GM23338 (cell line): ENCODE measurements around the gene ZBTB7A. TPM values are rescaled to one million over a fixed set of nuclear protein-coding genes. Genes with fewer than 3 reads are reported as not detected.

Experiments
- ATAC-seq: fragments of 200-7000 bp; cut with Tn5 transposase; 3 replicates; pipeline ENCODE4 v1.9.1; 2020
- DNase-seq: peaks from one replicate; pipeline ENCODE4 v3.0.0-alpha.2; 2015; ENCODE audit warnings: low spot score
- H2AFZ ChIP-seq: fragments of 200-600 bp; sonication (generic); 2 replicates; pipeline ENCODE4 v1.8.0; 2016; ENCODE audit warnings: antibody characterized with exemption, mild to moderate bottlenecking, moderate library complexity
- H3F3A ChIP-seq: fragments of 200-600 bp; sonication (generic); replicated peaks from 2 replicates; pipeline ENCODE4 v1.8.0; 2017; ENCODE audit warnings: antibody characterized with exemption, mixed run types, low read depth
- H3K27ac ChIP-seq: fragments of 200-600 bp; sonication (generic); 2 replicates; pipeline ENCODE4 v1.6.1; 2016; ENCODE audit warnings: low read depth
- H3K27me3 ChIP-seq: fragments of 200-600 bp; sonication (generic); 2 replicates; pipeline ENCODE4 v1.8.0; 2016; ENCODE audit warnings: mild to moderate bottlenecking, mixed run types, moderate library complexity; ENCODE audit not compliant: insufficient read depth
- H3K36me3 ChIP-seq: fragments of 200-600 bp; sonication (generic); 2 replicates; pipeline ENCODE4 v1.8.0; 2016; ENCODE audit warnings: mild to moderate bottlenecking; ENCODE audit not compliant: insufficient read depth
- H3K4me1 ChIP-seq: fragments of 200-600 bp; sonication (generic); 2 replicates; pipeline ENCODE4 v1.8.0; 2016; ENCODE audit warnings: mild to moderate bottlenecking, moderate library complexity; ENCODE audit not compliant: insufficient read depth
- H3K4me2 ChIP-seq: fragments of 200-600 bp; sonication (generic); 2 replicates; pipeline ENCODE4 v1.7.1; 2017; ENCODE audit warnings: mixed run types
- H3K4me3 ChIP-seq: fragments of 200-600 bp; sonication (generic); 2 replicates; pipeline ENCODE4 v1.6.1; 2016; ENCODE audit warnings: mixed run types
- H3K79me2 ChIP-seq: fragments of 200-600 bp; sonication (generic); replicated peaks from 2 replicates; pipeline ENCODE4 v1.8.0; 2017; ENCODE audit warnings: mild to moderate bottlenecking; ENCODE audit not compliant: insufficient read depth
- H3K9me2 ChIP-seq: fragments of 200-600 bp; sonication (generic); 2 replicates; pipeline ENCODE4 v1.8.0; 2017; ENCODE audit not compliant: insufficient read depth
- H4K20me1 ChIP-seq: fragments of 200-600 bp; sonication (generic); replicated peaks from 2 replicates; pipeline ENCODE4 v1.8.0; 2017; ENCODE audit warnings: mild to moderate bottlenecking; ENCODE audit not compliant: insufficient read depth
- H3K27ac Mint-ChIP-seq: 2 replicates; pipeline ENCODE4 v1.8.0; 2020; ENCODE audit warnings: inconsistent platforms, mild to moderate bottlenecking, moderate library complexity, mixed read lengths
- H3K27me3 Mint-ChIP-seq: 3 replicates; pipeline ENCODE4 v1.8.0; 2022; ENCODE audit warnings: low read depth, mild to moderate bottlenecking, moderate library complexity, mixed read lengths, inconsistent platforms; ENCODE audit not compliant: insufficient read depth, poor library complexity
- H3K36me3 Mint-ChIP-seq: 3 replicates; pipeline ENCODE4 v1.8.0; 2021; ENCODE audit warnings: low read depth, mild to moderate bottlenecking, inconsistent platforms, moderate library complexity, mixed read lengths
- H3K4me1 Mint-ChIP-seq: 3 replicates; pipeline ENCODE4 v1.8.0; 2020; ENCODE audit warnings: mild to moderate bottlenecking, inconsistent platforms, mixed read lengths
- H3K4me3 Mint-ChIP-seq: 3 replicates; pipeline ENCODE4 v1.8.0; 2021; ENCODE audit warnings: moderate library complexity, mild to moderate bottlenecking, inconsistent platforms, mixed read lengths
- H3K9me3 Mint-ChIP-seq: 3 replicates; pipeline ENCODE4 v1.8.0; 2020; ENCODE audit warnings: moderate library complexity, mild to moderate bottlenecking, inconsistent platforms, mixed read lengths
- CREB1 ChIP-seq: fragments of 250-450 bp; sonication (Bioruptor Pico); IDR thresholded peaks from 2 replicates; pipeline ENCODE4 v1.5.0; 2020; ENCODE audit warnings: low read depth, mild to moderate bottlenecking, moderate library complexity
- CTCF ChIP-seq, 2 experiments: fragments of 200-600 bp in 1 of 2; sonication (generic) in 1 of 2; conservative IDR thresholded peaks; 2 replicates each; pipeline versions ENCODE4 v1.5.1 to v1.6.1; 2016 to 2017; ENCODE audit warnings: antibody characterized with exemption in 2 of 2, low read depth in 2 of 2, mild to moderate bottlenecking in 2 of 2, moderate library complexity in 1 of 2
- EZH2phosphoT487 ChIP-seq: fragments of 200-600 bp; sonication (generic); IDR thresholded peaks from one replicate; pipeline ENCODE4 v1.8.1; 2018; ENCODE audit warnings: antibody characterized with exemption; ENCODE audit not compliant: unreplicated experiment
- JUNB ChIP-seq: IDR thresholded peaks from one replicate; pipeline ENCODE4 v1.6.1; 2016; ENCODE audit warnings: antibody characterized with exemption; ENCODE audit not compliant: unreplicated experiment
- NANOG ChIP-seq: IDR thresholded peaks from 2 replicates; pipeline ENCODE4 v1.6.1; 2016; ENCODE audit warnings: antibody characterized with exemption, borderline replicate concordance
- POLR2AphosphoS5 ChIP-seq: IDR thresholded peaks from 2 replicates; pipeline ENCODE4 v1.6.1; 2016; ENCODE audit warnings: antibody characterized with exemption, low read depth
- REST ChIP-seq: IDR thresholded peaks from one replicate; pipeline ENCODE4 v1.6.1; 2018; ENCODE audit warnings: antibody characterized with exemption; ENCODE audit not compliant: unreplicated experiment
- STAT1 ChIP-seq: IDR thresholded peaks from one replicate; pipeline ENCODE4 v1.6.1; 2016; ENCODE audit warnings: antibody characterized with exemption; ENCODE audit not compliant: unreplicated experiment
- ZNF114 ChIP-seq: fragments of 250-450 bp; sonication (Bioruptor Pico); IDR thresholded peaks from 2 replicates; pipeline ENCODE4 v1.5.0; 2020; ENCODE audit warnings: mild to moderate bottlenecking, moderate library complexity
- ZNF331 ChIP-seq: fragments of 250-450 bp; sonication (Bioruptor Pico); IDR thresholded peaks from 2 replicates; pipeline ENCODE4 v1.5.0; 2020; ENCODE audit warnings: low read depth, mild to moderate bottlenecking, moderate library complexity
- ZNF462 ChIP-seq: fragments of 250-450 bp; sonication (Bioruptor Pico); IDR thresholded peaks from 2 replicates; pipeline ENCODE4 v1.5.0; 2020; ENCODE audit warnings: mild to moderate bottlenecking, moderate library complexity
- polyA plus RNA-seq: library from polyadenylated mRNA; unstranded; fragments of >200 nt; fragmentation: Nextera tagmentation; extraction: Ambion mirVana; gene quantifications from 2 replicates; pipeline ENCODE4 v1.2.1, GENCODE V29; 2016
- total RNA-seq: library from RNA; depleted of rRNA; stranded (reverse); fragments of >200 nt; shearing (Covaris generic); gene quantifications from 2 replicates; pipeline ENCODE4 v1.2.3, GENCODE V29; 2014

Gene ZBTB7A
- total and polyA plus RNA-seq, 2 experiments from 2014 or later: 9.5 to 35.0 TPM

GRCh38 chr19:4030981-4031380 lies 35.7 kb downstream of the ZBTB7A start (continued):
- TF ChIP-seq POLR2AphosphoS5 (no peak), NANOG (no peak), EZH2phosphoT487 (no peak), ZNF114 (CRISPR knock-in tag) (no peak), JUNB (no peak), CTCF (conservative IDR thresholded peaks at IDR 0.05; ENCODE audit: low read depth in 2 of 2) (no peak)

- H3K4me3 ChIP-seq: no peak overlapping the region
- Mint-ChIP-seq H3K4me1 (no peaks in the 10 kb centered on the region), H3K27ac (no peak overlapping the region), H3K4me3 (no peak overlapping the region), H3K27me3 (no peaks in the 10 kb centered on the region), H3K36me3 (peaks cover 25% of the 10 kb centered on the region), H3K9me3 (no peaks in the 10 kb centered on the region)
- H3K9me2 ChIP-seq: no peaks in the 10 kb centered on the region
- H3K36me3 ChIP-seq: no peaks in the 10 kb centered on the region; the same call in 1 of the 2 replicates
- H3K27ac ChIP-seq: no peak overlapping the region
- H3K27me3 ChIP-seq: no peaks in the 10 kb centered on the region
- TF ChIP-seq ZNF462 (CRISPR knock-in tag) (no peak), EZH2phosphoT487 (no peak), CREB1 (no peak), ZNF331 (CRISPR knock-in tag) (no peak), STAT1 (no peak), POLR2AphosphoS5 (no peak), REST (no peak)
- H3K4me1 ChIP-seq: no peaks in the 10 kb centered on the region
- no peaks in the 10 kb centered on the region; the same call in 1 of the 2 replicates for H4K20me1 ChIP-seq
- H3K79me2 ChIP-seq: no peaks in the 10 kb centered on the region
- ATAC-seq (no peak), DNase-seq (no peak)
- no peak overlapping the region for H3K4me2 ChIP-seq
- no peak overlapping the region for H2AFZ ChIP-seq
- H3F3A ChIP-seq: no peaks in the 10 kb centered on the region
Measured at GRCh38 chr19:4030552-4030951, 36.1 kb downstream of the ZBTB7A start.
